AG09309 (cell line): ENCODE results near the gene SNX14.
"Not testable (repeated sequence)": the region's sequence is repeated elsewhere in the genome, so short reads cannot be mapped to it uniquely, and the experiment has no call there.

Source experiments
- DNase-seq: peaks from one replicate; pipeline ENCODE4 v3.0.0-alpha.2; 2010; ENCODE audit warnings: low read depth
- H3K4me3 ChIP-seq: 2 replicates; pipeline ENCODE4 v1.5.1; 2011; ENCODE audit warnings: mild to moderate bottlenecking, low read depth, low read length, moderate library complexity; ENCODE audit not compliant: control insufficient read depth
- CTCF ChIP-seq: IDR thresholded peaks from 2 replicates; pipeline ENCODE4 v1.5.1; 2011; ENCODE audit warnings: mild to moderate bottlenecking, low read depth, low read length, inconsistent platforms; ENCODE audit not compliant: insufficient read depth, control insufficient read depth; ENCODE audit errors: missing control alignments

SNX14 gene

GRCh38 chr6:85632164-85632942, 38.7 kb upstream of the SNX14 start:
- no peak for TF ChIP-seq CTCF

GRCh38 chr6:85631117-85631516, 37.5 kb upstream of the SNX14 start:
- not testable (repeated sequence) for DNase-seq, H3K4me3 ChIP-seq

More at GRCh38 chr6:85632164-85632942, 38.7 kb upstream of the SNX14 start:
- no peak for DNase-seq
- no peak overlapping the region for H3K4me3 ChIP-seq

- no peak for DNase-seq
- no peak overlapping the region for H3K4me3 ChIP-seq
- no peak for TF ChIP-seq CTCF
Observed at GRCh38 chr6:85628353-85628752, 34.7 kb upstream of the SNX14 start.

DNA sequence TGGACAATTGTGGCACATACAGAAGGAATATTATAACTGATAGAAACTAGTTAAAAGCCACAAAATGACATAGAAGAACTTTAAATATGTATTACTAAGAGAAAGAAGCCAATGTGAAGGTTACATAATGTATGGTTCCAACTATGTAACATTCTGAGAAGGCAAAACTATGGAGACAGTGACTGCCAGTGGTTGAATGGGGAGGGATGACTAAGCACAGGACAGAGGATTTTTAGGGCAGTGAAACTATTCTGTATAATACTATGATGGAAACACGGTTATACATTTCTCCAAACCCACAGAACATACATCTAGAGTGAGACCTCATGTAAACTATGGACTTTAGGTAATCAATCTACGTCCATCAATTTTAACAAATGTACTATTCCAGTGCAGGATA, 26.6 kb upstream of the SNX14 start:
- no peak for DNase-seq
- no peak for TF ChIP-seq CTCF
- H3K4me3 ChIP-seq = no peak overlapping the region

DNA sequence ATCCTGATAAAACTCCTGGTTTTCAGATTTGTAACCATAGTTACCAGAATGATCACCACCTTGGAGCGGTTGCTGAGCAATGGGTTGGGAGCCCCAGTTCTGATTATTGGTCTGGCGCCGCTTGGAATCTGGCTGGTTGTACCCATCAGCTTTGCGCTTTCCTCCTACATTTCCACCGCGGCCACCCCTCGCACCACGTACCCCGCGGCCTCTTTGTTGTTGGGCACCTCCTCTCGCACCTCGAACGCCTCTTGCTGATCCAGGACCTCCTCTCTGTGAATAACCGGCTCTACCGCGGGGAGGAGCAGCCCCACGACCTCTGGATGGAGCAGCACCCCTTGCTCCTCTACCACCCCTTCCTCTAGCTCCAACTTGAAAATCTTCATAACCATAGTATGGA, 21.1 kb upstream of the SNX14 start:
- TF ChIP-seq CTCF = no peak
- H3K4me3 ChIP-seq = no peak overlapping the region
- DNase-seq = no peak

DNA sequence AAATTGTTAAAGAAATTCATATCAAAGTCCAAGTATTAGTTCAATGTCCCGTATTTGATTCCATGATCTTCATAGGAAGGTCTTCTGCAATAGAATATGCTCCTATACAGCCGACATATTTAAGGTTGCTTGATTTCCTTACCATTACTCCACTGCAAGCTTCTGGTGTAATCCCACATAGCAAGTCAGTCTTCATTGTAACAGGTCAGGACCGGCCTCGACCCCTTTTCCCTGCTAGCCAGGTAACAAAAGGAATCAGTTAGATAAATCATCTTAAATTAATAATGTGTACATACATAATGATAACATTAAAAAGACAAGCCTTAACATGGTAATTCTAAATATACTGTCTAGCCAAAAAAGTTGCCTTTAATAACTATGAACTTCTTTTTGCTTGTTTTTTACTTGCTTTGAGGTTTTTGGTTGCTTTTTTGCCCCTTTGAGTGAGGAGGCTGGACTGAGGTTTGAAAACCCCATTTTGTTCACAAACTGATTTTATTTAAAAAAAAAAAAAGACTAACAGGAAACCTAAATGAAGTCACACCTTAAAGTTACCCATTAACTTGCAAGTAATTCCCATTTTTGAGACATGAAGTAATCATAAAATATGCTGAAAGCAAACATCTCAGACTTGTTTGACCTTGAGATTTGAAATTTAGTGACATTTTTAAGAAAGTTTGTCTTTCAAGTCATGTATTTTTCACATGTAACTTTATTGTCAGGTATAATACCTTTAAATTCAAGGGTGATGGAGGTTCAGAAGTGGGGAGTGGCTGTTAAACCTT, 19.2 kb upstream of the SNX14 start:
- no peak for DNase-seq
- H3K4me3 ChIP-seq = no peak overlapping the region

More for the DNA sequence above, 19.2 kb upstream of the SNX14 start:
- TF ChIP-seq CTCF = no peak
